ENCODE measurements around the gene ANTXRL.
"Not testable (repeated sequence)": the region's sequence is repeated elsewhere in the genome, so short reads cannot be mapped to it uniquely, and the experiment has no call there.

Gene ANTXRL

GRCh38 chr10:46249617-46250344 lies 37.0 kb upstream of the ANTXRL start:
- H3K4me3 ChIP-seq (ENCODE audit: low read length); H3K9ac ChIP-seq (ENCODE audit: low read depth, low read length); H3K4me1 ChIP-seq (ENCODE audit: control insufficient read depth, insufficient read depth, low read length); H3K9me3 ChIP-seq (replicated peaks; ENCODE audit: low read length); H3K36me3 ChIP-seq (ENCODE audit: insufficient read depth, low read length); H3K4me2 ChIP-seq (ENCODE audit: low read length): not testable (repeated sequence)
- H3K27me3 ChIP-seq (ENCODE audit: control insufficient read depth, insufficient read depth, low read length), result peaks cover 12% of the 10 kb centered on the region

DNA sequence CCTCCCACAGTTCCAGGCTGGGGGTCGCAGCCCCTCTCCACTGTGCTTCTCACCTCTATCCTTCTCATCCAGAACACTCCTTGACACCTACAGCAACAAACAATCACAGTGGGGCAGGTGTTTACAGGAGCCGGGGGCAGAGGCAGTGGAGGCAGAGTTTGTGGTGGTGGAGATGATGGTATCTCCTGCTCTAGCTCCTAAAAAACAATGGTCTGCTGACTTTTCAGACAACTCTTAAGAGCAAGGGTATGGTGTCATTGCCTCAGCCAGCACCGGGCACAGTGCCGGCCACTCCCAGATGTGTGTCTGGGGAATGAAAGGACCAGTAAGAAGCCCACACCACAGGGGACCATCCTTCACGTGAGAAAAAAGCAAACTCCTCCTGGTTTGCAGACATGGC lies 36.3 kb upstream of the ANTXRL start:
- H3K36me3 ChIP-seq (ENCODE audit: insufficient read depth, low read length), result no peaks in the 10 kb centered on the region
- no peaks in the 10 kb centered on the region for H3K9me3 ChIP-seq (replicated peaks; ENCODE audit: low read length)
- no peaks in the 10 kb centered on the region for H3K4me1 ChIP-seq (ENCODE audit: control insufficient read depth, insufficient read depth, low read length)
- H3K9ac ChIP-seq (ENCODE audit: low read depth, low read length), result no peak overlapping the region
- H3K4me2 ChIP-seq (ENCODE audit: low read length), result no peak overlapping the region
- peaks cover 12% of the 10 kb centered on the region for H3K27me3 ChIP-seq (ENCODE audit: control insufficient read depth, insufficient read depth, low read length)
- no peak overlapping the region for H3K4me3 ChIP-seq (ENCODE audit: low read length)

- H3K9ac ChIP-seq (ENCODE audit: low read depth, low read length), result no peak overlapping the region
- no peaks in the 10 kb centered on the region for H3K36me3 ChIP-seq (ENCODE audit: insufficient read depth, low read length)
- peaks cover 12% of the 10 kb centered on the region for H3K27me3 ChIP-seq (ENCODE audit: control insufficient read depth, insufficient read depth, low read length)
- no peaks in the 10 kb centered on the region for H3K9me3 ChIP-seq (replicated peaks; ENCODE audit: low read length)
- H3K4me1 ChIP-seq (ENCODE audit: control insufficient read depth, insufficient read depth, low read length), result no peaks in the 10 kb centered on the region
- H3K4me2 ChIP-seq (ENCODE audit: low read length), result no peak overlapping the region
- no peak overlapping the region for H3K4me3 ChIP-seq (ENCODE audit: low read length)
Observed at GRCh38 chr10:46250898-46251856, 35.6 kb upstream of the ANTXRL start.

GRCh38 chr10:46251857-46252847 lies 34.6 kb upstream of the ANTXRL start:
- Histone ChIP-seq H3K9me3 (replicated peaks; ENCODE audit: low read length) (no peaks in the 10 kb centered on the region), H3K27me3 (ENCODE audit: control insufficient read depth, insufficient read depth, low read length) (peaks cover 13% of the 10 kb centered on the region), H3K4me2 (ENCODE audit: low read length) (no peak overlapping the region), H3K9ac (ENCODE audit: low read depth, low read length) (no peak overlapping the region), H3K4me1 (ENCODE audit: control insufficient read depth, insufficient read depth, low read length) (no peaks in the 10 kb centered on the region), H3K36me3 (ENCODE audit: insufficient read depth, low read length) (no peaks in the 10 kb centered on the region), H3K4me3 (ENCODE audit: low read length) (no peak overlapping the region)

- no peaks in the 10 kb centered on the region for H3K36me3 ChIP-seq (ENCODE audit: insufficient read depth, low read length)
- H3K9ac ChIP-seq (ENCODE audit: low read depth, low read length), result no peak overlapping the region
Observed at GRCh38 chr10:46253076-46254006, 33.5 kb upstream of the ANTXRL start.

GRCh38 chr10:46254007-46254383 lies 32.8 kb upstream of the ANTXRL start:
- H3K9ac ChIP-seq (ENCODE audit: low read depth, low read length), result no peak overlapping the region
- H3K4me2 ChIP-seq (ENCODE audit: low read length), result no peak overlapping the region
- no peaks in the 10 kb centered on the region for H3K36me3 ChIP-seq (ENCODE audit: insufficient read depth, low read length)
- H3K27me3 ChIP-seq (ENCODE audit: control insufficient read depth, insufficient read depth, low read length), result peaks cover 20% of the 10 kb centered on the region
- no peaks in the 10 kb centered on the region for H3K9me3 ChIP-seq (replicated peaks; ENCODE audit: low read length)
- no peak overlapping the region for H3K4me3 ChIP-seq (ENCODE audit: low read length)
- no peaks in the 10 kb centered on the region for H3K4me1 ChIP-seq (ENCODE audit: control insufficient read depth, insufficient read depth, low read length)

More at GRCh38 chr10:46253076-46254006, 33.5 kb upstream of the ANTXRL start:
- Histone ChIP-seq H3K4me2 (ENCODE audit: low read length) (no peak overlapping the region), H3K27me3 (ENCODE audit: control insufficient read depth, insufficient read depth, low read length) (peaks cover 19% of the 10 kb centered on the region), H3K9me3 (replicated peaks; ENCODE audit: low read length) (no peaks in the 10 kb centered on the region), H3K4me1 (ENCODE audit: control insufficient read depth, insufficient read depth, low read length) (no peaks in the 10 kb centered on the region), H3K4me3 (ENCODE audit: low read length) (no peak overlapping the region)

- H3K4me3 ChIP-seq (ENCODE audit: low read length), result no peak overlapping the region
- no peaks in the 10 kb centered on the region for H3K9me3 ChIP-seq (replicated peaks; ENCODE audit: low read length)
- no peak overlapping the region for H3K9ac ChIP-seq (ENCODE audit: low read depth, low read length)
- no peak overlapping the region for H3K4me2 ChIP-seq (ENCODE audit: low read length)
- peaks cover 20% of the 10 kb centered on the region for H3K27me3 ChIP-seq (ENCODE audit: control insufficient read depth, insufficient read depth, low read length)
- no peaks in the 10 kb centered on the region for H3K36me3 ChIP-seq (ENCODE audit: insufficient read depth, low read length)
- H3K4me1 ChIP-seq (ENCODE audit: control insufficient read depth, insufficient read depth, low read length), result no peaks in the 10 kb centered on the region
Observed at GRCh38 chr10:46254467-46254866, 32.3 kb upstream of the ANTXRL start.

DNA sequence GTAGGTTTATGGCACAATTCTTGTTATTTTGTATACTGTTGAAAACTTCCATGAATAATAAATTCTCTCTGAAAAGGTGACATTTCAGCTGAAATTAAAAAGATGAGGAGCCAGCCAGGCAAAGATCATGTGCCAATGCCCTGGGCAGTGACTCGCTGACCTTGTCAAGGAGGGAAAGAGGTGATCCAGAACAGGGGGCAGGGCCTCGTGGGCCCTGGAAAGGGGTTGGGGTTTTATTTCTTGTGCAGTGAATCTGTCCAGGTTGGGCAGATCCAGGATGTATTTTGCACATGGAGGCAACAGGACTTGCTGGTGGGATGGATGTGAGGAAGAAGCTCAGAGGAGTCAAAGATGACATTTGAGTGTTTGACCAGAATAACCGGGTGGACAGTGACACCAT lies 31.6 kb upstream of the ANTXRL start:
- H3K9me3 ChIP-seq (replicated peaks; ENCODE audit: low read length); H3K9ac ChIP-seq (ENCODE audit: low read depth, low read length); H3K36me3 ChIP-seq (ENCODE audit: insufficient read depth, low read length); H3K4me3 ChIP-seq (ENCODE audit: low read length); H3K4me2 ChIP-seq (ENCODE audit: low read length); H3K4me1 ChIP-seq (ENCODE audit: control insufficient read depth, insufficient read depth, low read length): not testable (repeated sequence)
- H3K27me3 ChIP-seq (ENCODE audit: control insufficient read depth, insufficient read depth, low read length), result peaks cover 20% of the 10 kb centered on the region

DNA sequence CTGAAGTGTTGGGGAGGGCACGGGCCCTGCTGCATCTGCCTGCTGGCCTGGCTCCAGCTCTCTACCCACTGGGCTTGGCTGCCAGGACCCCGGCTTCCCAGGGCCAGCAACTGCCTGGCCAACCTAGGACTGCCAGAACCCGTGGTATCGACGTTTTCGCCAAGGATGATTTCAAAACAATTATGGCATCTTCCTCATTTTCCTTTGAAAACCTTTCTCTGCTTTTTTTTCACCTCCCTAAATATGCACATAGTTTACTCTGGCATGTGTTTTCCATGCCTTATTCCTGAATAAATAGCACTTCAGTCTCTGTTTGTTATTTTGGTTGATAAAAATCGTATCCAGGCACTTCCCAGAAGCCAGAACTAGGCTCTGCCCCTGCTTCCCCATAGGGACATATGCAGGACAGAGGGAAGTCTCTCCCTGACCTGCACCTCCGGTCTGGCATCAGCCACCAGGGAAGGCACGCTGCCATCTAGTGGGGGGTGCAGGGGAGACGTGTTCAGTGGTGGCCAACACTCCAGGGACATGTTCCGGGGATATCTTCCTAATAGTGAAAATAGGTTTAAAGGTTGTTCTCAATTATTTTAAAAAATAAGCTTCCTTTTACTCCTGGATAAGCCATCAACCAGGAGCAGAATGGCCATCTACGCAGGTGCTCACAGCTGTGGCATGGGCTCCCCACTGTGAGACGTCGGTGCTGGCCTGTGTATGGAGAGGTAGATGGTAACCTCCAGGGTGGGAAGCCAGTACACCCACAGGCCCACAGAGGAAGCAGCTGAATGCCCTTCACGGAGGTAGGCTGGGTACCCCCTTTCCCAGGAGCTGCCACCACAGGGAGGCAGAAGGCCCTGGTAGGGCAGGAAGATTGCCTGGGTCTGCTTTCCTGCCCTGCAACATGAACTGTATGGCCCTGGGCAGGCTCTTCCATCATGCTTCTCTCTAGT lies 30.7 kb upstream of the ANTXRL start:
- Histone ChIP-seq H3K4me3 (ENCODE audit: low read length) (no peak overlapping the region), H3K4me1 (ENCODE audit: control insufficient read depth, insufficient read depth, low read length) (no peaks in the 10 kb centered on the region), H3K9me3 (replicated peaks; ENCODE audit: low read length) (no peaks in the 10 kb centered on the region), H3K27me3 (ENCODE audit: control insufficient read depth, insufficient read depth, low read length) (peaks cover 16% of the 10 kb centered on the region), H3K9ac (ENCODE audit: low read depth, low read length) (no peak overlapping the region), H3K4me2 (ENCODE audit: low read length) (no peak overlapping the region), H3K36me3 (ENCODE audit: insufficient read depth, low read length) (no peaks in the 10 kb centered on the region)

Measured in skeletal muscle satellite cell (primary cell).